ENCODE measurements around the gene ERC1.

ERC1 gene

GRCh38 chr12:990661-991349 is at the start of gene ERC1:
ERC1 (plus strand) TSS chr12:991223; CDS start chr12:1027904, 36,681 bp downstream.
- peak; percentile 22 for DNase-seq

GRCh38 chr12:943051-943450 is 48.0 kb upstream of the ERC1 start:
- no peak for DNase-seq

GRCh38 chr12:944211-944610 is 46.8 kb upstream of the ERC1 start:
- peak; percentile 37 for DNase-seq

GRCh38 chr12:946212-946611 is 44.8 kb upstream of the ERC1 start:
- no peak for DNase-seq

- no peak for DNase-seq
Measured at GRCh38 chr12:946631-947030, 44.4 kb upstream of the ERC1 start.

- DNase-seq: no peak
Measured at GRCh38 chr12:948238-948637, 42.8 kb upstream of the ERC1 start.

GRCh38 chr12:949453-950191 is 41.4 kb upstream of the ERC1 start, which contains the start of gene RAD52:
RAD52 (minus strand) TSS chr12:949694; CDS start chr12:933058, 16,636 bp downstream.
- peak; percentile 94 for DNase-seq

GRCh38 chr12:951176-951575 is 39.8 kb upstream of the ERC1 start:
- DNase-seq: no peak

GRCh38 chr12:953776-954175 is 37.2 kb upstream of the ERC1 start:
- DNase-seq: peak; percentile 3

- DNase-seq: no peak
Measured at GRCh38 chr12:954741-955140, 36.3 kb upstream of the ERC1 start.

GRCh38 chr12:955939-956338 is 35.1 kb upstream of the ERC1 start:
- no peak for DNase-seq

GRCh38 chr12:958588-959123 is 32.4 kb upstream of the ERC1 start:
- no peak for DNase-seq

- no peak for DNase-seq
Measured at GRCh38 chr12:966724-967123, 24.3 kb upstream of the ERC1 start.

GRCh38 chr12:967641-968040 is 23.4 kb upstream of the ERC1 start:
- no peak for DNase-seq

- no peak for DNase-seq
Measured at GRCh38 chr12:968545-968944, 22.5 kb upstream of the ERC1 start.

GRCh38 chr12:969821-970220 is 21.2 kb upstream of the ERC1 start:
- no peak for DNase-seq

- DNase-seq: no peak
Measured at GRCh38 chr12:971991-972390, 19.0 kb upstream of the ERC1 start.

- DNase-seq: no peak
Measured at GRCh38 chr12:974271-974862, 16.7 kb upstream of the ERC1 start.

- DNase-seq: no peak
Measured at GRCh38 chr12:976644-977043, 14.4 kb upstream of the ERC1 start.

GRCh38 chr12:977156-977555 is 13.9 kb upstream of the ERC1 start:
- no peak for DNase-seq

GRCh38 chr12:979349-979748 is 11.7 kb upstream of the ERC1 start:
- no peak for DNase-seq

GRCh38 chr12:981176-981828 is 9.7 kb upstream of the ERC1 start:
- DNase-seq: no peak

GRCh38 chr12:981961-982360 is 9.1 kb upstream of the ERC1 start:
- no peak for DNase-seq
